Stromal cell of bone marrow (primary cell): ENCODE measurements around the gene SLC1A2.

ENCODE experiments used
- DNase-seq: peaks from one replicate; pipeline ENCODE4 v3.0.0-alpha.2; 2012; ENCODE audit warnings: low read depth

Gene SLC1A2

GRCh38 chr11:35272391-35272902 lies 146.9 kb downstream of the SLC1A2 start:
- no peak for DNase-seq

GRCh38 chr11:35271031-35271430 lies 148.3 kb downstream of the SLC1A2 start:
- no peak for DNase-seq

DNA sequence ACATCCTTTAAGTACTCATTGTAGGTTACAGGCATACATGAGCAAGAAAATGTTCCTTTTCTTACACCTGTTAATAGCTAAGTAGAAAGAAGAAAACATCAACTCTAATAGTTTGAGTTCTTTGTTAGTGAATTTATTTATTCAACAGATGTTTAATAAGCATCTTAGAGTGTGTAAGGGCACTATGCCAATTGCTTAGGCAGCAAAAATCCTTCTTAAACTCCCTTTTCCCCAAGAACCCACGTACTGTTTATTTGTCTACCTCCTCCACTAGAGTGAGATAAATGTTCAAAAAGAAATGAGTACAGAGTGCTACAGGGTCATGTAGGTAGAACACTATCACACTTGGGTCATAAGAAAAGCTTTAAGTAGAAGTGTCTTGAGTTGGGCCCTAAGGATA lies 149.0 kb downstream of the SLC1A2 start:
- DNase-seq: no peak

- DNase-seq: peak; percentile 53
Measured at GRCh38 chr11:35267504-35267903, 151.9 kb downstream of the SLC1A2 start.

GRCh38 chr11:35265755-35266454 lies 153.5 kb downstream of the SLC1A2 start:
- no peak for DNase-seq

DNA sequence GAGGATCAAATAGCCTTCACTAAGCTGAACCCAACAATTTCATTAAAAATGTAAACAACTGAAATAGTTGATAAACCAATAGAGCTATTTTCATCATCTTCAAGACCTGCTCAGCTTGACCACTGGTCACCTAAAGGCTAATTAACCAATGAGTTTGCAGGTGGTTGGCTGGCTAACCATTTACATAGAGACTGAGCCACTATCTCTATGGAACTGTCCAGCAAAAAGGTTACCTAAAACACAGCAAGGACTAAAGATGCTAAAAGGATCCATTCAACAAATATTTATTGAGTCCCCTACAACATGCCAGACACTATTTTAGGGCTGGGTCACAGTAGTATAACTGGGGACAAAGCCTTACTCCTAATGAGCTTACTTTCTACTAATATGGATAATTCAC lies 156.6 kb downstream of the SLC1A2 start:
- no peak for DNase-seq

DNA sequence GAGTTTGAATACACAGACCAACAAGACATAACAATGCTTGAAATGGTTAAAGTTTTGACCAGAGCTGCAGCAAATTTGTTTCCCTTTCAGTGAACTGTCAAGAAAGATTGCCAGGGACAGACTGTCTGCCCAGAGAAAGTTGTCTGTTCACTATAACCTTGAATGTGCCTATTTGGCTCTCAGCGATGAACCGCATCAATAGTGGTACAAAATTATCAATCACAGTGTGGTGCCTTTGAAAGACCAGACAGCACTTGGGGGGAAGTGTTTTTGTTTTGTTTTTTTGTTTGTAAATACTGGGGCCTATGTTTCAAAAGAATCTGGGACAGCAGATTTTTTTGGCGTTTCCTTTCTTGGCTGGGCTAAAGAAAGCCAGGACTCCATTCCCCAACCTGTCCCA lies 157.3 kb downstream of the SLC1A2 start:
- no peak for DNase-seq

DNA sequence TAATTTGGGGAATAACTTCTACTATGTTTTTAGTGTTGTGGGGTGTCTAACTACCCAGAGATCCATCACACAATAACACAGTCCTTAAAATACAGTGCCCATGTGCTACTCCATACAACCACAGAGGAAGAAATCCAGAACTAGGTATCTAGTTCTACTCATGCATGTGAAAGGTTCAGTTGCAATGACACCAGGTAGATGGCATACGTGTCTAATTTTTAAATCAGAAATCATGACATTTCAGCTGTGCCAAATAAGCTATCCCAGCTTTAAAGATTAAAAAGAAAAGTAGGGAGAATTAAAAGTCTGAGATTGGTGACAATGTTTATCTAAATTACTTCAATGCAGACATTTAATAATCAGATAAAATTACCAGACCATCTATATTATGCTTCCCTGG lies 158.2 kb downstream of the SLC1A2 start:
- no peak for DNase-seq

DNA sequence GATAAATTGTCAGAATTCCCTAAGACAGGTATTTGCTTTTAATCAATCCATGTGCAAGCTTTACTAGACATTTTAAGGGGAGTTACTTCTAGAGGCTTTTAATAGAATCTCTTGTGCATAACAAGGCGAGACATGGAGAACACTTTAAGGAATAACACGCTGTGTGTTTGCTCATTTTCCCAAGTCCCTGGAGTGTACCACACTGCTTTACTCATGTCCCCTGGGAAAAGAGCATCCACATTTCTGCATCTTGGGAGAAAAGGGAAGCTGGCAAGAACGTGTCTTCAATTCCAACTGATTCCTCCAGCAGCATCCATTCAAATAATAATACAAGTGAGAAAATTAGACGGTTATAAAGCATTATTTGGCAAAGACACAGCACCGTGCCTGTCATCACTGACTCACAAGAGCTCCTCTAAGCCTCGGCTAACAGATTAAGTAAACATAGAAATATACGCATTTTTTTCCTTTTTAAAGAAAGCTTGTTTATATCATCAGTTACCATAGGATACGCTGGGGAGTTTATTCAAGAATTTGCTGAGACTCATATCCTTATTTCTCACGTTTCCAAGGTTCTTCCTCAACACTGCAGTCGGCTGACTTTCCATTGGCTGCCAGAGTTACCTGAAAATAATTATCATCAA lies 158.9 kb downstream of the SLC1A2 start:
- peak; percentile 91 for DNase-seq

GRCh38 chr11:35259529-35259928 lies 159.8 kb downstream of the SLC1A2 start:
- DNase-seq: no peak

DNA sequence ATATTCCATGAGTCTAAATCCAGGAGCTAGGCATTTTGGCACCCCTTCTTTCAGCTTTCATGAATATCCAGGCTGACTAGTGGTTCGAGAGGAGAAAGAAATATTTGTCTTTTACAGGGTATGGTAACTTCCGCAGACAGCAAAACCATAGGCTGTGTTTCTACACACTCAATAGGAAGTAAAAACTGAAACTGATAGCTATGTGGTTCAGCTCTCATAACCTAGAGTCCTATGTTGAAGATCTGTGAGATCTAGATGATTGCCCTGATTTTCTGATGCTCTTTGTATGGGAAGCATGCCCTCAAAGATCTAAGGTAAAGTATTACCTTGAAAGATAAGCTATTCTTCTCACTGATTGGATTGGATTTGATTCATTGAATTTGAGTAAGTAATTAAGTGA lies 162.1 kb downstream of the SLC1A2 start:
- no peak for DNase-seq

- no peak for DNase-seq
Measured at GRCh38 chr11:35256296-35256695, 163.1 kb downstream of the SLC1A2 start.

GRCh38 chr11:35255514-35255913 lies 163.8 kb downstream of the SLC1A2 start:
- DNase-seq: no peak

DNA sequence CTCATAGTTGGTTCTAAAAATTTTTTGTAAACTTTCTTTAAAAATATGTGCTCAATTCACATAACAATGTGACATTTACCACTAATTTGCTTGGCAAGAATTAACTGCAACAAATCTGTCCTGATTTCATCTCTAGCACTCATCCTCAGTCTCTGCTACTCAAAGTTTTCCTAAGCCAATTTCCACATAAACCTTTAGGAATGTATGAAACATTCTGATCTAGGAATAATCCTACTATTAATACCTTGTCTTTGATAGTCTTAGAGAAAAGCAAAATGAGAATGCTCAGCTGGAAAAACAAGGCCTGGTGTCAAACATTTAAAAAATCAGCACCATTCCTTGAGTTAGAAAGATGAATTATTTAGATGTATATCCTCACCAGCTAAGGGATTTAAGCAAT lies 166.1 kb downstream of the SLC1A2 start:
- no peak for DNase-seq

- DNase-seq: no peak
Measured at GRCh38 chr11:35250621-35251020, 168.7 kb downstream of the SLC1A2 start.

- DNase-seq: no peak
Measured at GRCh38 chr11:35250192-35250591, 169.2 kb downstream of the SLC1A2 start.

DNA sequence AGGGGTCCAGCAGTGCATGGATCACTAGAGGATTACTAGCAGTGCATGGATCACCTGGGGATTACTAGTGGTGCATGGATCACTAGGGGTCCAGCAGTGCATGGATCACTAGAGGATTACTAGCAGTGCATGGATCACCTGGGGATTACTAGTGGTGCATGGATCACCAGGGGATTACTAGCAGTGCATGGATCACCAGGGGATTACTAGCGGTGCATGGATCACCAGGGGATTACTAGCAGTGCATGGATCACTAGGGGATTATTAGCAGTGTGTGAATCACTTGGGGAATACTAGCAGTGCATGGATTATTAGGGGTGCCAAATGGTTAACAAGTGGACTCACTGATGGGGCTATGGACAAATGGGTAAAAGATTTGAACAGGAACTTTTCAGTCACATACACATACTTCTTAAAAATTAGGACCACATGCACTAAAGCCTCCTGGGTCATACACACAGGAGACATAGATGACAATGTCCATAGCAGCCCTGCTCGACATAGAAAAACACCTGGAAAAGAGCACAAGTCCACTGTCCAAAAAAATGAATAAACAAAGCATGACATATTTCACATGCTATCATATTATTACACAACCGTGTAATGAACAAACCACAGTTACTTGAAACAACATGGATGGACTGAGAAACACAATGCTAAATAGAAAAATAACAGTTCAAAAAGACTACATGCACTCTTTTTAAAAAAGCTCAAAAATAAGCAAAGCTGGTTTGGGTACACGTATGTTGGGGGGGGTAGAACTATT lies 170.6 kb downstream of the SLC1A2 start:
- DNase-seq: no peak

DNA sequence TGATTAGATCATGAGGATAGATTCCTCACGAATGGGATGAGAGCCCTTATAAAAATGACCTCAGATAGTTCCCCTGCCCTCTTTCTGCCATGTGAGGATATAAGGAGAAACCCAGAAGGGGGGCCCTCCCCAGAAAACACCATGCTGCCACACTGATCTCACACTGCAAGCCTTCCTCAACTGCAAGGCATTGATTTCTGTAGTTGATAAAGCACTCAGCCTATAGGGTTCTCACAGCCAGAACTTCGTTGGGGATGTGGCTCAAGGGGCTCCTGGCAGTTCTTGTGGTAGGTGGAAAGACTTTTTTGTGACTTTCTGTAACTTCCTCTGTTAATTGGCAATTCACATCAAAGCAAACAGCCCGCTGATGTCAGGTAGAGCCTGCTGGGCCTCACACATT lies 171.5 kb downstream of the SLC1A2 start:
- no peak for DNase-seq

DNA sequence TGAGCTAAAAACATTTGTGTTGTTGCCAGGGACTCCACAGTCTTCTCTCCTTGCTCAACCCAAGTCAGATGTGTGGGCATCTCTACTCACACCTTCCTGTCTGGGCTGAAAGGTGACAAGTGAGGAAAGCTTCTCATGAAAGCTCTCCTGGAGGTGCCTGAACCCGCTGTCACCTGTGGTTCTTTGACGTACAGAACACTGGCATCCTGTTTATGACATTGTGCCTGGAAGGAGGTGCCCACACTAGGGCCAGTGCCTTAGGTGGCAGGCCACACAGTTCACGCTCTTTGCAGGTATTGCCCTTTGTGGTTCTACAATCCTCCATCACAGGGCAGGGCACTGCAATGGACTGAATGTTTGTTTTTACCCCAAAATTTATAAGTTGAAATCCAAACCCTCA lies 171.9 kb downstream of the SLC1A2 start:
- no peak for DNase-seq

- no peak for DNase-seq
Measured at GRCh38 chr11:35246745-35247144, 172.6 kb downstream of the SLC1A2 start.

GRCh38 chr11:35245786-35246185 lies 173.6 kb downstream of the SLC1A2 start:
- DNase-seq: no peak

- no peak for DNase-seq
Measured at GRCh38 chr11:35245056-35245455, 174.3 kb downstream of the SLC1A2 start.

GRCh38 chr11:35243774-35244173 lies 175.6 kb downstream of the SLC1A2 start:
- DNase-seq: no peak
